ENCODE results near the gene ATP6V1B1. TPM values are rescaled to one million over a fixed set of nuclear protein-coding genes. Genes with fewer than 3 reads are reported as not detected.
A peak's percentile ranks its signal among the peaks of the same experiment; 100 is the strongest.

Gene ATP6V1B1
- total RNA-seq, 1 donor from 2014 or later, result 2.4 TPM

DNA sequence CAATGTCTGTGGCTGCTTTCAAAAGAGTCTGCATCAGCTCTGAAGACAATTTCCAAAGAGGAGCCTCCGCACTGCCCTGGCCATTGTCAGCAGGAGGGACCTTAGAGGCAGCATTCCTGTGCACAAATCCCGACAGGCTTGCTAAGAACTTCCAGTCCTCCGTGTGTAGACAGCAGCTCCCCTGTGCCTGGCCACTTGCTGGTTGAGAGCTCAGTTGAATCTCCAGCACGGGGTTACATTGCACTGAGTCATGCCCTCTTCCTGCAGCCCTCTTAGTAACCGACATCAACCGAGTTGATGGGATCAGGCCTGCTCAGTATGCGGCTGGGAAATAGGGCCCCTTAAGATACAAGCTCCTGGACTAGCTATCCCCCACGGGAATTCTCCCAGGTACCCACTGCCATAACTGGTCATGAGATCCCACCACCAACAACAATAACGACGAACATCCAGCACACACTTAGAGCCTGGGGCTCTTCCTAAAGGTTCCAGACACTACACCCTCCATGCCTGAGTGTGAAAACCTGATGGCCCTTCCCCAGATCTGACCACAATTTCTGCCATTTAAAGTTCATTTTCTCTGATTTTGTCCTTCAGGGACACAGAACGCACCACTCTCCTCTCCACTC lies 12.0 kb downstream of the ATP6V1B1 start:
- ATAC-seq, result no peak

DNA sequence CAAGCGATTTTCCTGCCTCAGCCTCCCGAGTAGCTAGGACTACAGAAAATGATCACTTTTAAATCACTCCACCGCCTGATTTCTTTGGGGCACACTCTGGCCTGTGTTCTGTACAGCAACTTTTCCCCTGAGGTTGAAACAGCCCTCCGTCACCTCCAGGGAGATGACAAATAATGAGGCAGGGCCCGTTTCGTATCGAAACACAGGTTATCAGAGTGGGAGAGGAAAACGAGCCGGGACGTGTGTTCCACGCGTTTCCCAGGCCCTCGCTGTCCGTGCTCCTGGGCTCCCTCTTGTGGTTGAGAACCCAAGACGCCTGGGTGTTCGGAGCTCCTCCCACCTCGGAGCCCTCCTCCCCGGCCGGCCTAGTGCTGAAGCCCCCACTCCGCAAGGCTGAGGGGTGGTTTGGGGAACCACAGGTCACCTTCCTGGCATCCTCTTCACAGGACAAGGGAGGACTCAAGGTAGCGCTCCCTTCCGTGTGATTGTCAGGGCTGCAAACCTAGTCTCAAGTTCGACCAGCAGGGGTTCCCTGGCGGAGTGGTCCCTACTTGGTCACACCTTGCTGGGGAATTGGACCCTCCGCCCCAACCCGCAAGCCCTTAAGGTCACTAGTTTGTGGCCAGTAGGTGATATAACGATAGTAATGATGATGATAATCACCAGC lies 12.8 kb downstream of the ATP6V1B1 start:
- ATAC-seq, result peak; percentile 84

DNA sequence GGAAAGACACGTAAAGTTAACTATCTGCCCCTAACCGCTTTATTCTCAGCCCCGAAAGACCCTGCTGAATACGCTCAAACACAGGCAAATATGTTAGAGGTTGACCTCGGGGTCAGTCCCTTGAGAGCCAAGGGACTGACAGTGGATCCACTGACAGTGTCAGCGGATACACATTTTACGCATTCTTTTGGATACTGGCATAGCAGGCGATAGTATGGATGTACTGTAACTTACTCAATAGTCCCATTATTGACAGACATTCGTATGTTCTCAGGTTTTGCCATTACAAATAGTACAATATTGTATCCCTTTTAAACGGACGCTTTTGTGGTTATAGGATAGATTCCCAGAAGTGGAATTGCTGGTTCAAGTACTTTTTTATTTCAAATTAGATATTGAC lies 13.4 kb downstream of the ATP6V1B1 start:
- ATAC-seq, result no peak

DNA sequence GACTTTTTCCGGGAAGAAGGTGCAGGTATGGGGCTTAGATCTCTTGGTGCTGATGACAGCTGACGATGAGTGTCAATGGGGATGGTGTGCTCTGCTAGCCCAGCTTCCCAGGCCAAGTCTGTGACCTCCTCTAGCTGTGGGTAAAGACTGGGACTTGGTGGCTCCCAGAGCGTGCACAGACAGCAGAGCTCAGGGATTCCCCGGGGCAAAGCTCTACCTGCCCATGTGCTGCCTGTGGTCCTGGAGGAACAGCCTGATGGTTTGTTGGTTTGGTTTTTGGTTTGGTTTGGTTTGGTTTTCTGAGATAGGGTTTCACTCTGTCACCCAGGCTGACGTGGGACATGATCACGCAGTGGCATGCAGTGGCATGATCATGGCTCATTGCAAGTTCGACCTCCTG lies 19.2 kb downstream of the ATP6V1B1 start:
- ATAC-seq, result no peak

DNA sequence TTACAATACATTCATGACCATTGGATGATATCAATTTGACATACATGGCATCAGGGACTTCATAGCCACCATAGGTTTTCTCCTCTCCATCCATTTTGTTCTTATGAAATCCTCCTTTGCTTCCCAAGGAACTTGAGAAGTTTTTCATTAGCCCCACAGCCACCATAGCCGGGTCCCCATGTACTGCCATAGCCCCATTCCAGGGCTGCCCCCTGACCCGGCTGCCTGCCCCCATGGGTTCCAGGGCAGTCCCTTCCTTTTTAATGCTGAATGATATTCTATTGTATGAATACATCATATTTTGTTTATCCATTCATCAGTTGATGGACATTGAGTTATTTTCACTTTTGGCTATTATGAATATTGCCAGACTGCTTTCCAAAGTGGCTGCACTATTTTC lies 20.4 kb downstream of the ATP6V1B1 start:
- ATAC-seq, result no peak

DNA sequence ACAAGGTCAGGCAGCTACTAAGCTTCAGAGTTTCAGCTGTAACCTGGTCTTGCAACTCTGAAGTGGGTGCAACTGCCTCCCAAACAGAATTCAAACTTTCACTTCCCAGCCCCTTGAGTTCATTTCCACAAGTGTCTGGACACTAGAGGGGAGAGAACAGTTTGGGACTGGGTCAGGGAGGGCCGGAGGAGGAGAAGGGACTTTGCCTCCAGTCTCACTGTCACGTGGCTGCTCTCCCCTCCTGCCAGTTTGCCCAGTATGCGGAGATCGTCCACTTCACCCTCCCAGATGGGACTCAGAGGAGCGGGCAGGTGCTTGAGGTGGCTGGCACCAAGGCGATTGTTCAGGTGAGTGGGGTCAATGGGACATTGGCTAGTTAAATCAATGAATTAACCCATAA lies 22.1 kb downstream of the ATP6V1B1 start:
- ATAC-seq, result no peak

- no peak for ATAC-seq
These were observed 23.1 kb downstream of the ATP6V1B1 start for GRCh38 chr2:70958759-70959158.

DNA sequence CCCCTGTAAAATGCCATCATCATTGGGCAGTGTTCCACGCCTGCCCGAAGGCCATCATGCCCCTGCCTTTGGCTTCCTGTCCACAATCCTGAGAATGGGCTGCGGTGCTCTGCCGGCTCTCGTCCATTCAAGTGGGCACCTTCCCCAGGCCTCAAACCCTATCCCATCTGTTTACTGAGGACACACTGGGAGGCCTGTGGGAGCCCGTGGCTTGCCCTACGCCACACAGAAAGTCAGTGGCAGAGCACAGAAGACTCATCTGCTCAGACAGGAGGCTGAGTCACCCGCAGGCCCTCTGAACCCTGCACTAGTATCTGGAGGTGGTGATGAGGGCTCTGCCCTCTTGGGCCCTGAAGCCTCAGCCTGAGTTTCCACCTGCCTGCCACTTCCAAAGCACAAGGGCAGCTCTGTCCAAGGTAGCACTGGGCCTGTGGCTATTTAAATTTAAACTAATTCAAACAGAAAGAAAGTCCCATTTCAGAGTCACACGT lies 23.6 kb downstream of the ATP6V1B1 start:
- no peak for ATAC-seq

DNA sequence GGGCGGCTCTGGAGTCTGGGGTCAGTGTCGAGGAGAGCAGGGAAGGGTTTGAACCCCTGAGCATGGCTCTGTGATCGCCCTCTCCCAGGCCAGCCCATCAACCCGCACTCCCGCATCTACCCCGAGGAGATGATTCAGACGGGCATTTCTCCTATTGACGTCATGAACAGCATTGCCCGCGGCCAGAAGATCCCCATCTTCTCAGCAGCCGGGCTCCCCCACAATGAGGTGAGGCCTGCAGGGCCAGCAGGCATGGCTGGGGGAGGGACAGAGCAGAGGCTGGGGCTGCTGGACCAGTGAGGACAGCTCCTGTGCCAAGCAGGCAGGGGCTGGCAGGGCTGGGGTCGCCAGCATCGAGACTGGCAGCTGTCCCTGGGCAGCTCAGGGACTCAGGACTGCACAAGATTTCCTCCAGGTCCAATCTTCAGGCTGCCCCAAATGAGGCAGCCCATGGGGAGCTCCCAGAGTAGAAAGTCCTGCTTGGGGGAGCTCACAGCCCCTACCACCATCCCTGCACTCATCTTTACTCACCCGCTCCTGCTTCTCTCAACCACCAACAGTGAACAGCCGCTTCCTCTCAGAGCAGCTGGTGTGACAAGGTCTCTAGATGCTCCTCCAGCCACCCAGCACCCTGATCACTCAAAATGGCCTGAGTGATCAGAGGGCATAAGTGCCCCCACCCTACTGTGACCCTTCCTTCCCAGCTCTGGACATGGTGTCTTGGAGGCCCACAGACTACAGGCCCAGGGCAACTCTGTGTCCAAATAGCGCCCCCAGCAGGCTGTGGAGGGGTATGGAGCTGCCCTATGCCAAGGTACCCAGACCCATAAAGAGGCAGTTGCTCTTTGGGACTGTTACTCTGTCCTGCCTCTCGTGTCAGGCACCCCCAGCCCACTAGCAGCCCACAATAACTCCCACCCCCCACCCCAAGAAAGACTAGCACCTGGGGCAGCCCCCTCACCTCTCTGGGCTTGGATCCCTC lies 24.4 kb downstream of the ATP6V1B1 start:
- no peak for ATAC-seq

DNA sequence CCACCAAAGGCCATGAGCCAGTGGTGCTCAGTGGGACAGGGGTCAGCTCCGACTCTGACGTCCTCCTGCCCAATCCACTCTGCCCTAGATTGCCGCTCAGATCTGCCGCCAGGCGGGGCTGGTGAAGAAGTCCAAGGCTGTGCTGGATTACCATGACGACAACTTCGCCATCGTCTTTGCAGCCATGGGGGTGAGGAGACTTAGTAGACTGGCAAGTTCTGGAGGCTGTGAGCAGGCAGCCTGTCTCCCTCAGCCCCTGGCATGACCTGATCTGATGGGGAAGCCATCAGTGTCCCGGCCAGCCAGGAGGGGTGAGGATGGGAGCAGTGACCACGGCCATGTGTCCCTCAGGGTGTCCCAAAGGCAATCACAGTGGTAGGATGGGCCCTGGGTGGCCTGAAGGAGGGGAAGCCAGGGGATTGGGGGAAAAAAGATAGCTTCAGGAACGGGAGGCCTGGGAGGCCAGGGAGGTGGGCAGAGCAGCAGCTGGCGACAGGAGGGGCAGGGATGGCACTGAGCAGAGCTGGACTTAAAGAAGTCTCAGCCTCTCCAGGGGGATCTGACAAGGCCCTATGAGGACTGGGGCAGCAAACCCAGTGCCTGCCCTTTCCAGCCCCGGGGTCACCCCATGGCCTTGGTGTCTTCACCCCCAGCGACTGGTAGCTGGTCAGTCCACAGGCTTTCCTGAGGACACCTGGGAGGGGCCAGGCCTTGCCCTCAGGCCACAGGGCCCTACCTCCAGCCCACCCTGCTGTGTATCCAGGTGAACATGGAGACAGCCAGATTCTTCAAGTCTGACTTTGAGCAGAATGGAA lies 25.3 kb downstream of the ATP6V1B1 start:
- no peak for ATAC-seq

- no peak for ATAC-seq
These were observed 25.9 kb downstream of the ATP6V1B1 start for GRCh38 chr2:70961648-70961994.

DNA sequence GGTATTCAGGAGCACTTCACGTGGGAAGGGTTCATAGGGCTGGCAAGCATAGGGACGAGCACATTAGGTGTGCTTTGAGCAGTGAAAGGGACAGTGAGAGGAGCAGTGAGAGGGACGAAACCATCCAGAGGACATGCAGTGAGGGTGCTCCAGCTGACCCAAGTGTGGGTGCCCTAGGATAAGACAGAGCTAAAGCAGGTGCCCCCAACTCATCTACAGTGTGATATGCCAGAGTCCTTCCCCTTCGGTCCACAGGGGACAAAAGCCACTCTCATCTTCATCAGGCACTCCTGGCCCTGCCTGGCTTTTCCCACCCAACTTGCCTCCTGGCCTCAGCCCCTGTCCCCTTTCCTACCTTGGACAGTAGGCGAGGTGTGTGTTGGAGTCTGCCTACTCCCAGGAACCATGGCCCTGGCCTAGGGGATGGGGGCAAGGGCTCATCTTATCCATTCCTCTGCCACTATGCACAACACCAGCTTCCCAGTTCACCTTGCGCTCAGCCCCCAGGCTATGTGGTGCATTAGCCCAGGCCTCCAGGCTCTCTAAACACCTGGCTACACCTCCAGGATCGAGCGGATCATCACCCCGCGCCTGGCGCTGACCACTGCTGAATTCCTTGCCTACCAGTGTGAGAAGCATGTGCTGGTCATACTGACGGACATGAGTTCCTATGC lies 26.6 kb downstream of the ATP6V1B1 start:
- ATAC-seq, result no peak

DNA sequence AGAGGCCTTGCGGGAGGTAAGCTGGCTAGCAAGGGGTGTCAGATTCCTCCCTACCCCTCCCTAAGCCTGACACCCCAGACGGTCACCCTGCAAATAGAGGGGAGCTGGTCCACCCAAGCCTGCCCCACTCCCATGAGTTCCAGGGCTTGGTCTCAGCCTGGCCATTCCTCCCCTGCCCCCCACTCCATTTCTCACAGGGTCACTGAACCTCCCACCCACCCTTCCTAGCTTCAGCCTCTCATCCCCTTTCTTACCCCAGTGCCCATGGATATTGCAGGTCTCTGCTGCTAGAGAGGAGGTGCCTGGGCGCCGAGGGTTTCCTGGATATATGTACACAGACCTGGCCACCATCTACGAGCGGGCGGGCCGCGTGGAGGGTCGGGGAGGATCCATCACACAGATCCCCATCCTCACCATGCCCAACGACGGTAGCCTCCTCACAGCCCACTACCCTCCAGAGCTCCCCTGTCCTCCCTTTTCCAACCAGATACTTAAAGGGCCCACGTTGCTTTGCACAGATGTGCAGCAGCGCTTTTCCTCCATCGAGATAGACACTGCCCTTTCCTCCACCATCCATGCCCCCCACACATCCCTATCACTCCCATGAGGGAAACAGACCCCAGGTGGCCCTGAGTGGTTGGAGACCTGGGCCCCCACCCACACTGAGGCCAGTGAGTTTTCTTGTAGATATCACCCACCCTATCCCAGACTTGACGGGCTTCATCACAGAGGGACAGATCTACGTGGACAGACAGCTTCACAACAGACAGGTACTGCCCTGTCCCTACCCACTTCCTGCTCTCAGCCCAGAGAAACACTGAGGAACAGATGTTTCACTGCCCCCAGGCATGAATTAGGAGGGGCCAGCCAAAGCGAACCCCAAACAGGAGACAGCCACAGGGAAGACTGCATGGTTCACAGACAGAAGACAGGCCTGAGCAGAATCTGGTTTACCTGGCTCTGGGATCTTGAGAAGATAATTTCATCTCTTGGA lies 27.5 kb downstream of the ATP6V1B1 start:
- ATAC-seq, result no peak

- no peak for ATAC-seq
These were observed 28.4 kb downstream of the ATP6V1B1 start for GRCh38 chr2:70964133-70964532.

- peak; percentile 63 for ATAC-seq
These were observed 29.1 kb downstream of the ATP6V1B1 start for GRCh38 chr2:70964596-70965386.

DNA sequence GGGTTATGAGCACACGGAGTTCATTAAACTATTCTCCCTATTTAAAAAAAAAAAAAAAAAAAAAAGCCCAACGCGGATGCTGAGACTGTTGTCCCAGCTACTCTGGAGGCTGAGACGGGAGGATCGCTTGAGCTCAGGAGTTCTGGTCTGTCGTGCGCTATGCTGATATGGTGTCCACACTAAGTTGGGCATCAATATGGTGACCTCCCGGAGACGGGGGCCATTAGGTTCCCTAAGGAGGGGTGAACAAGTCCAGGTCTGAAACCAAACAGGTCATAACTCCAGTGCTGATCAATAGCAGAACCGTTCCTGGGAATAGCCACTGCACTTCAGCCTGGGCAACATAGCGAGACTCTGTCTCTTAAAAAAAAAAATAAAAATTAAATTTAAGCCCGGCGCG lies 29.8 kb downstream of the ATP6V1B1 start:
- no peak for ATAC-seq

GRCh38 chr2:70966681-70967080 lies 31.0 kb downstream of the ATP6V1B1 start:
- no peak for ATAC-seq

- no peak for ATAC-seq
These were observed 31.5 kb downstream of the ATP6V1B1 start for GRCh38 chr2:70967189-70967588.

DNA sequence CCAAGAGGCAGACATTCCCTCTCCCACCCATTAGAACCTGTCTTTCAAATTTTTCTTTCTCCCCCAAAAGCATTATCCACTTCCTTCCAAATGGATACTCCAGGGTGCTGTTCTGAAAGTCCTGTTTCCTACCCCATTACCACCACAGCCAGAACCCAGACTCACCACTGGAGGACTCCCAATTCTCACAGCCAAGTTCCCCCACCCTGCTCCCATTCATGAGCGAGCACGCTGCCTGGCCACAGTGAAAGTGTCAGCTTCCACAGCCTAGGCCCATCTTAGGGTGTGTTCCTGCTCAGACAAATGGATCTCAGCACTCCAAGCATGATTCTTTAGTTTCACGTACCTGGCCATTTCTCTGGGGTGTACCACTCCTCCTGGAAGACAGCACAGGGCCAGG lies 38.9 kb downstream of the ATP6V1B1 start:
- no peak for ATAC-seq

- no peak for ATAC-seq
These were observed 39.5 kb downstream of the ATP6V1B1 start for GRCh38 chr2:70975237-70975636.

Measured in esophagus mucosa (tissue), 1 donor.